ENCODE data around the gene PNPLA2. TPM values are rescaled to one million over a fixed set of nuclear protein-coding genes. Genes with fewer than 3 reads are reported as not detected.

The PNPLA2 gene
- total and polyA plus RNA-seq, 2 donors from 2014 or later: 67.9 to 173 TPM

- intact Hi-C loops (cut with DNase I): no loop called here
- DNase-seq (peak in 1 of 5 donors; percentile 70), FAIRE-seq (no peak)
- Histone ChIP-seq H3K27ac (ENCODE audit: low read depth in 2 of 2, low read length in 2 of 2) (no peak overlapping the region), H3K4me1 (ENCODE audit: control insufficient read depth in 2 of 3, insufficient read depth in 2 of 3, low read depth in 1 of 3, low read length in 3 of 3) (peaks cover 0 to 3% (median 0%) of the 10 kb centered on the region in 3 donors), H3K27me3 (ENCODE audit: control insufficient read depth, insufficient read depth, low read length) (no peaks in the 10 kb centered on the region), H3K9ac (ENCODE audit: low read length in 3 of 3) (no peak overlapping the region), H3K36me3 (ENCODE audit: control insufficient read depth in 2 of 3, insufficient read depth in 3 of 3, low read length in 3 of 3) (peaks cover 0 to 13% (median 9%) of the 10 kb centered on the region in 3 donors), H3K4me3 (ENCODE audit: low read length in 3 of 3) (no peak overlapping the region), H3K9me3 (ENCODE audit: control insufficient read depth in 2 of 3, insufficient read depth in 1 of 3, low read length in 3 of 3) (no peaks in the 10 kb centered on the region)
- TF ChIP-seq CTCF (IDR thresholded peaks at IDR 0.05; ENCODE audit: borderline replicate concordance, extremely low read depth, insufficient read depth): no peak
These were observed 47.8 kb upstream of the PNPLA2 start for GRCh38 chr11:770642-771616.

- Histone ChIP-seq H3K9me3 (ENCODE audit: control insufficient read depth in 2 of 3, insufficient read depth in 1 of 3, low read length in 3 of 3) (no peaks in the 10 kb centered on the region), H3K4me3 (ENCODE audit: low read length in 3 of 3) (no peak overlapping the region), H3K27me3 (ENCODE audit: control insufficient read depth, insufficient read depth, low read length) (no peaks in the 10 kb centered on the region), H3K36me3 (ENCODE audit: control insufficient read depth in 2 of 3, insufficient read depth in 3 of 3, low read length in 3 of 3) (peaks cover 0 to 11% (median 9%) of the 10 kb centered on the region in 3 donors), H3K9ac (ENCODE audit: low read length in 3 of 3) (no peak overlapping the region), H3K27ac (ENCODE audit: low read depth in 2 of 2, low read length in 2 of 2) (no peak overlapping the region), H3K4me1 (ENCODE audit: control insufficient read depth in 2 of 3, insufficient read depth in 2 of 3, low read depth in 1 of 3, low read length in 3 of 3) (peaks cover 0 to 9% (median 0%) of the 10 kb centered on the region in 3 donors)
- TF ChIP-seq CTCF (IDR thresholded peaks at IDR 0.05; ENCODE audit: borderline replicate concordance, extremely low read depth, insufficient read depth): no peak
- peak in 1 of 5 donors; percentile 69 for DNase-seq
- intact Hi-C loops (cut with DNase I): no loop called here
- FAIRE-seq: no peak
These were observed 47.0 kb upstream of the PNPLA2 start for GRCh38 chr11:771617-772204.

GRCh38 chr11:772429-773390 lies 46.0 kb upstream of the PNPLA2 start:
- peaks cover 0 to 7% (median 5%) of the 10 kb centered on the region in 3 donors for H3K36me3 ChIP-seq (ENCODE audit: control insufficient read depth in 2 of 3, insufficient read depth in 3 of 3, low read length in 3 of 3)
- peaks cover 0 to 9% (median 0%) of the 10 kb centered on the region in 3 donors for H3K4me1 ChIP-seq (ENCODE audit: control insufficient read depth in 2 of 3, insufficient read depth in 2 of 3, low read depth in 1 of 3, low read length in 3 of 3)
- no peak overlapping the region for H3K9ac ChIP-seq (ENCODE audit: low read length in 3 of 3)
- FAIRE-seq (no peak), DNase-seq (peak in 1 of 5 donors; percentile 76)
- no peak overlapping the region for H3K4me3 ChIP-seq (ENCODE audit: low read length in 3 of 3)
- no peak overlapping the region for H3K27ac ChIP-seq (ENCODE audit: low read depth in 2 of 2, low read length in 2 of 2)
- TF ChIP-seq CTCF (IDR thresholded peaks at IDR 0.05; ENCODE audit: borderline replicate concordance, extremely low read depth, insufficient read depth): no peak
- H3K9me3 ChIP-seq (ENCODE audit: control insufficient read depth in 2 of 3, insufficient read depth in 1 of 3, low read length in 3 of 3): no peaks in the 10 kb centered on the region
- intact Hi-C loops (cut with DNase I): no loop called here
- no peaks in the 10 kb centered on the region for H3K27me3 ChIP-seq (ENCODE audit: control insufficient read depth, insufficient read depth, low read length)

Data from kidney (tissue), 14 donors.